Cardiac muscle cell (in vitro differentiated cells and primary cell): ENCODE measurements around the gene GRK5. TPM values are rescaled to one million over a fixed set of nuclear protein-coding genes. Genes with fewer than 3 reads are reported as not detected.
"Not testable (repeated sequence)": the region's sequence is repeated elsewhere in the genome, so short reads cannot be mapped to it uniquely, and the experiment has no call there.

Experiments
- DNase-seq, 2 donors: peaks; one replicate each; pipeline versions ENCODE4 v3.0.0 to v3.0.0-alpha.2; 2010 to 2017; ENCODE audit warnings: low read depth in 1 of 2, low spot score in 1 of 2
- H3K27ac ChIP-seq: fragments of 200-600 bp; sonication (generic); 2 replicates; pipeline ENCODE4 v1.5.1; 2016
- H3K27me3 ChIP-seq: fragments of 200-600 bp; sonication (generic); 2 replicates; pipeline ENCODE4 v1.6.0; 2016; ENCODE audit warnings: control low read depth
- H3K36me3 ChIP-seq: fragments of 200-600 bp; sonication (generic); 2 replicates; pipeline ENCODE4 v1.5.1; 2016; ENCODE audit warnings: control low read depth
- H3K4me1 ChIP-seq: fragments of 200-600 bp; sonication (generic); 2 replicates; pipeline ENCODE4 v1.8.1; 2017; ENCODE audit warnings: low read depth, mild to moderate bottlenecking, mixed run types
- H3K4me3 ChIP-seq: fragments of 200-600 bp; sonication (generic); 2 replicates; pipeline ENCODE4 v1.5.1; 2016; ENCODE audit warnings: mild to moderate bottlenecking
- H3K9me3 ChIP-seq: fragments of 200-600 bp; sonication (generic); 2 replicates; pipeline ENCODE4 v1.5.1; 2017; ENCODE audit warnings: low read depth, mild to moderate bottlenecking, control low read depth
- polyA plus RNA-seq: library from polyadenylated mRNA; unstranded; fragments of >200 nt; fragmentation: Nextera tagmentation; extraction: Ambion mirVana; gene quantifications from 2 replicates; pipeline ENCODE4 v1.2.1, GENCODE V29; 2016
- total RNA-seq: library from RNA; depleted of rRNA; stranded (reverse); fragments of >200 nt; gene quantifications from 2 replicates; pipeline ENCODE4 v1.2.3, GENCODE V29; 2016
- TF ChIP-seq, protein P1 (sequence below): IDR thresholded peaks from 2 replicates; pipeline ENCODE4 v1.5.1; 2012; ENCODE audit warnings: low read depth, mild to moderate bottlenecking, low read length

GRK5 gene
- total and polyA plus RNA-seq, 2 experiments from 2014 or later: 3.5 to 18.3 TPM

DNA sequence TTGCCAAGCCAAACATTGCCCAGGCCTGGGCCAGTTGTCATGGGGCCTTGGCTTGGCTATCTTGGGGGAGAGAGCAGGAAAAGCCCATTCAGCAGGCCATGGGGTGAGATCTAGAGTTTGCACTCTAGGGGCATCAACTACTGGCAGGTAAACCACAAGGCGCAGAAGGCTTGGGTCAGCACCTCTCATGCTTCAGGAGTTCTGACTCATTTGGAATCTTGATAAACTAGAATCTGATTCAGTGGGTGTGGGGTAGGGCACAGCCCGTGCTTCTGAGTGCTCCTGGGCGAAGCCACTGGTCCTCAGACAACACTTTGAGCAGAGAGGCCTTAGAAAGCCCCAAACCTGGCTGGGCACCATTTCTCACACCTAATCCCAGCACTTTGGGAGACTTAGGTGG is 254.0 kb downstream of the GRK5 start:
- Histone ChIP-seq H3K27ac (no peak overlapping the region), H3K9me3 (no peaks in the 10 kb centered on the region), H3K4me3 (no peak overlapping the region), H3K27me3 (no peaks in the 10 kb centered on the region), H3K4me1 (no peaks in the 10 kb centered on the region), H3K36me3 (no peaks in the 10 kb centered on the region)
- no peak for DNase-seq
- TF ChIP-seq, protein P1, sequence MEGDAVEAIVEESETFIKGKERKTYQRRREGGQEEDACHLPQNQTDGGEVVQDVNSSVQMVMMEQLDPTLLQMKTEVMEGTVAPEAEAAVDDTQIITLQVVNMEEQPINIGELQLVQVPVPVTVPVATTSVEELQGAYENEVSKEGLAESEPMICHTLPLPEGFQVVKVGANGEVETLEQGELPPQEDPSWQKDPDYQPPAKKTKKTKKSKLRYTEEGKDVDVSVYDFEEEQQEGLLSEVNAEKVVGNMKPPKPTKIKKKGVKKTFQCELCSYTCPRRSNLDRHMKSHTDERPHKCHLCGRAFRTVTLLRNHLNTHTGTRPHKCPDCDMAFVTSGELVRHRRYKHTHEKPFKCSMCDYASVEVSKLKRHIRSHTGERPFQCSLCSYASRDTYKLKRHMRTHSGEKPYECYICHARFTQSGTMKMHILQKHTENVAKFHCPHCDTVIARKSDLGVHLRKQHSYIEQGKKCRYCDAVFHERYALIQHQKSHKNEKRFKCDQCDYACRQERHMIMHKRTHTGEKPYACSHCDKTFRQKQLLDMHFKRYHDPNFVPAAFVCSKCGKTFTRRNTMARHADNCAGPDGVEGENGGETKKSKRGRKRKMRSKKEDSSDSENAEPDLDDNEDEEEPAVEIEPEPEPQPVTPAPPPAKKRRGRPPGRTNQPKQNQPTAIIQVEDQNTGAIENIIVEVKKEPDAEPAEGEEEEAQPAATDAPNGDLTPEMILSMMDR: no peak

DNA sequence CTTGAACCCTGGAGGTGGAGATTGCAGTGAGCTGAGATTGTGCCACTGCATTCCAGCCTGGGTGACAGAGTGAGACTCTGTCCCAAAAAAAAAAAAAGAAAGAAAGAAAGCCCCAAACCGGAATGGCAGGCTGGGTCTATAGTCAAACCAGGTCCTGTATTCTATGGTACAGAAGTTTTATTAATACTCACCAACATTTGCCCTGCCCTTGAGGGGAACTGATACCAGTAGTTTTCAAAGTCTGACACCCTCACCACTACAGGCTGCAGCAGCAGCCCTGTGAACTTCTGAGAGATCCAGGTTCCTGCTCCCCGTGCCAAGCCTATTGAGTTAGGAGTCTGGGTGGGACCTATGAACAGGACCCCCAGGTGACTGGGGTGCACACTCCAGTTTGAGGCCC is 254.6 kb downstream of the GRK5 start:
- no peak overlapping the region for H3K4me3 ChIP-seq
- H3K36me3 ChIP-seq: no peaks in the 10 kb centered on the region
- H3K4me1 ChIP-seq: no peaks in the 10 kb centered on the region
- no peak overlapping the region for H3K27ac ChIP-seq
- H3K9me3 ChIP-seq: no peaks in the 10 kb centered on the region
- no peak for DNase-seq
- no peaks in the 10 kb centered on the region for H3K27me3 ChIP-seq
- TF ChIP-seq, protein P1: no peak

DNA sequence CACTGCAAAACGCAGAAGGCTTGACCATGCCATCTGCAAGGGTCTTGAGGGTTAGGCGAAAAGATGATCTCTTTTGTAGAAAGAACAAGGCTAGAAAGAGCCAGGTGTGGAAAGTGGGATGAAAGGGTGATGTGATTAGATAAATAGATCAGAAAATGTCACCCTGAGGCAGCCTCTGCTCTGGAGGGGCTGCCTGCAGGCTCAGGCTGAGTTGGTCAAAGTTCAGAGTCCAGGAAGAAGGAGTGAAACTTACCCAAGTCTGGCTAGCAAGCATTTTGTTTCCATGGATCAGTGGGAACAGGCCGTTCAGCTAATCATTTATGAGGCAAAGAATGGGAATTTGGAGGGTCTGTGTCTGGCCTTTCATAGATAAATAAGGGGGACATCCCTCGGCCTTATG is 255.4 kb downstream of the GRK5 start:
- H3K36me3 ChIP-seq: no peaks in the 10 kb centered on the region
- no peak overlapping the region for H3K4me3 ChIP-seq
- no peaks in the 10 kb centered on the region for H3K9me3 ChIP-seq
- H3K4me1 ChIP-seq: no peaks in the 10 kb centered on the region
- no peak for DNase-seq
- H3K27ac ChIP-seq: no peak overlapping the region
- H3K27me3 ChIP-seq: no peaks in the 10 kb centered on the region
- TF ChIP-seq, protein P1: no peak

DNA sequence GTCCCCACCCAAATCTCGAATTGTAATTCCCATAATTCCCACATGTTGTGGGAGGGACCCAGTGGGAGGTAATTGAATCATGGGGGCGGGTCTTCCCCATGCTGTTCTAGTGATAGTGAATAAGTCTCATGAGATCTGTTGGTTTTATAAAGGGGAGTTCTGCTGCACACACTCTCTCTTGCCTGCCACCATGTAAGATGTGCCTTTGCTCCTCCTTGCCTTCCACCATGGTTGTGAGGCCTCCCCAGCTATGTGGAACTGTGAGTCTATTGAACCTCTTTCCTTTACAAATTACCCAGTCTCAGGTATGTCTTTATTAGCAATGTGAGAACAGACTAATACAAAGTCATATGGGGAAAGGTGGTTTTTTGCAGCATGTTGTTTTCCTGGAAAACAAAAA is 255.8 kb downstream of the GRK5 start:
- not testable (repeated sequence) for H3K4me3 ChIP-seq, H3K36me3 ChIP-seq, H3K9me3 ChIP-seq, H3K27me3 ChIP-seq, H3K27ac ChIP-seq, DNase-seq, H3K4me1 ChIP-seq

DNA sequence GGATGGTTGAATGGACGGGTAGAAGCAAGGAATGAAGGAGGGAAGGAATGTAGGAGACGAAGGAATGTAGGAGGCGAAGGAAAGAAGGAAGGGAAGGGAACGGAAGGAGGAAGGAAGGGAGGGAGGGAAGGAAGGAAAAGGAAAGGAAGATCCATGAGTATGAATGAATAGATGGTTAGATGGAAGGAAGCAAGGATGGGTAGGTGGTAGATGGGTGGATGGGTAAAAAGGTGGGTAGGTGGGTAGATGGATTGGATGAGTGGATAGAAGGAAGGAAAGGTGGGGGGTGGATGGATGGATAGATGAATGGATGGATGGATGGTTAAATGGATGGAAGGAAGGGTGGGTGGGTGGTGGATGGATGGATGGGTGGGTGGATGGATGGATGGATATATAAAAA is 257.7 kb downstream of the GRK5 start:
- DNase-seq: no peak
- H3K4me1 ChIP-seq: no peaks in the 10 kb centered on the region
- H3K9me3 ChIP-seq: no peaks in the 10 kb centered on the region
- TF ChIP-seq, protein P1: no peak
- H3K27me3 ChIP-seq: peaks cover 2% of the 10 kb centered on the region
- no peak overlapping the region for H3K4me3 ChIP-seq
- no peak overlapping the region for H3K27ac ChIP-seq
- H3K36me3 ChIP-seq: no peaks in the 10 kb centered on the region

DNA sequence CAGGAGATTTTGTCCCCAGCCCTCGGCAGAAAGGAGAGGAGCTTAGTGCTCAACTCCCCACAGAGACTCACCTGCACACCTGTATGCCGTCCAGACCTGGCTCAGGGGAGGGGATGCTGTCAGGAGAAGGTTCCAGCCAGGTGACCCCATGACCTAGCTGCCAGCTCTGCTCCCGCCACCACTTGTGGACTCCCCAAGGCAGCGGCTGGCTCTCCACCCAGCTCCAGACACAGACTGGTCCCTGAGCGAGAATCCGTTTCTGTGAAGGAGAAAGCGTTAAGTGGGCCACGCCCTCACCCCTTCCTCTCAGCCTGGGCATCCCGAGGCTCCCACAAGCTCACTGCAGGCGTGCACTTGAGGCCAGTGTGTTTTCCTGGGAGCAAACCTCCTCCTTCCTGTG is 258.7 kb downstream of the GRK5 start:
- no peak for DNase-seq
- H3K36me3 ChIP-seq: no peaks in the 10 kb centered on the region
- H3K4me1 ChIP-seq: no peaks in the 10 kb centered on the region
- no peaks in the 10 kb centered on the region for H3K9me3 ChIP-seq
- no peak overlapping the region for H3K4me3 ChIP-seq
- H3K27me3 ChIP-seq: peaks cover 11% of the 10 kb centered on the region
- H3K27ac ChIP-seq: no peak overlapping the region
- TF ChIP-seq, protein P1: no peak
